GM23248 (cell line): ENCODE data around the gene BMP2K. TPM values are rescaled to one million over a fixed set of nuclear protein-coding genes. Genes with fewer than 3 reads are reported as not detected.

Experiments used
- DNase-seq: peaks from one replicate; pipeline ENCODE4 v3.0.0-alpha.2; 2015
- H2AFZ ChIP-seq: fragments of 200-600 bp; sonication (generic); 2 replicates; pipeline ENCODE4 v1.6.1; 2016; ENCODE audit warnings: antibody characterized with exemption
- H3F3A ChIP-seq: fragments of 200-600 bp; sonication (generic); 2 replicates; pipeline ENCODE4 v1.6.1; 2016; ENCODE audit warnings: mild to moderate bottlenecking, antibody characterized with exemption, mixed run types; ENCODE audit not compliant: insufficient read depth
- H3K27ac ChIP-seq: fragments of 200-600 bp; sonication (generic); 2 replicates; pipeline ENCODE4 v1.5.1; 2016; ENCODE audit warnings: mild to moderate bottlenecking
- H3K27me3 ChIP-seq: fragments of 200-600 bp; sonication (generic); replicated peaks from 2 replicates; pipeline ENCODE4 v1.6.1; 2016; ENCODE audit warnings: mild to moderate bottlenecking; ENCODE audit not compliant: insufficient read depth
- H3K36me3 ChIP-seq: fragments of 200-600 bp; sonication (generic); 2 replicates; pipeline ENCODE4 v1.6.1; 2016; ENCODE audit warnings: low read depth, mild to moderate bottlenecking
- H3K4me1 ChIP-seq: fragments of 200-600 bp; sonication (generic); 2 replicates; pipeline ENCODE4 v1.6.1; 2016; ENCODE audit warnings: mild to moderate bottlenecking; ENCODE audit not compliant: insufficient read depth
- H3K4me2 ChIP-seq: fragments of 200-600 bp; sonication (generic); one replicate; pipeline ENCODE4 v1.6.1; 2016; ENCODE audit warnings: mild to moderate bottlenecking; ENCODE audit not compliant: unreplicated experiment
- H3K4me3 ChIP-seq: fragments of 200-600 bp; sonication (generic); 2 replicates; pipeline ENCODE4 v1.5.1; 2016; ENCODE audit warnings: mild to moderate bottlenecking
- H3K79me2 ChIP-seq: fragments of 200-600 bp; sonication (generic); 2 replicates; pipeline ENCODE4 v1.6.1; 2016; ENCODE audit warnings: mild to moderate bottlenecking; ENCODE audit not compliant: insufficient read depth
- H3K9ac ChIP-seq: fragments of 200-600 bp; sonication (generic); 2 replicates; pipeline ENCODE4 v1.6.1; 2016; ENCODE audit warnings: mild to moderate bottlenecking
- H3K9me2 ChIP-seq: fragments of 200-600 bp; sonication (generic); 2 replicates; pipeline ENCODE4 v1.6.1; 2016; ENCODE audit warnings: mixed run types, mild to moderate bottlenecking, moderate library complexity; ENCODE audit not compliant: insufficient read depth
- H3K9me3 ChIP-seq: fragments of 200-600 bp; sonication (generic); one replicate; pipeline ENCODE4 v1.6.1; 2017; ENCODE audit warnings: low read depth
- H4K20me1 ChIP-seq: fragments of 200-600 bp; sonication (generic); 2 replicates; pipeline ENCODE4 v1.6.0; 2016; ENCODE audit not compliant: insufficient read depth
- EZH2 ChIP-seq: fragments of 200-600 bp; sonication (generic); IDR thresholded peaks from 2 replicates; pipeline ENCODE4 v1.6.1; 2018; ENCODE audit warnings: antibody characterized with exemption, mild to moderate bottlenecking; ENCODE audit not compliant: insufficient read depth, poor library complexity, severe bottlenecking
- EZH2phosphoT487 ChIP-seq: fragments of 200-600 bp; sonication (generic); IDR thresholded peaks from 2 replicates; pipeline ENCODE4 v1.6.1; 2018; ENCODE audit warnings: antibody characterized with exemption, moderate library complexity, mild to moderate bottlenecking, low read depth; ENCODE audit not compliant: insufficient read depth
- WGBS, 2 experiments: methylation state at CpG; one replicate each; pipeline ENCODE4 v1.1.6; 2015 to 2017; ENCODE audit warnings: low lambda C conversion rate in 2 of 2, low coverage in 1 of 2; ENCODE audit errors: missing lambda C conversion rate in 2 of 2; 5-methylcytosine and 5-hydroxymethylcytosine counted together
- in situ Hi-C: fragments of 300-500 bp; cut with MboI; formaldehyde crosslinking; loops from 2 replicates; pipeline ENCODE4 v1.15.0; 2020
- polyA plus RNA-seq: library from polyadenylated mRNA; unstranded; fragments of >200 nt; fragmentation: Nextera tagmentation; extraction: Ambion mirVana; gene quantifications from 2 replicates; pipeline ENCODE4 v1.2.1, GENCODE V29; 2016
- total RNA-seq: library from RNA; depleted of rRNA; stranded (reverse); fragments of >200 nt; shearing (Covaris generic); gene quantifications from 2 replicates; pipeline ENCODE4 v1.2.3, GENCODE V29; 2014

BMP2K gene
- total and polyA plus RNA-seq, 2 experiments from 2014 or later: 11.0 to 53.0 TPM

- Histone ChIP-seq H3K9ac (no peak overlapping the region), H3K9me3 (no peaks in the 10 kb centered on the region), H3K9me2 (no peaks in the 10 kb centered on the region), H2AFZ (no peak overlapping the region), H3K36me3 (no peaks in the 10 kb centered on the region), H3F3A (peaks cover 9% of the 10 kb centered on the region; the same call in 1 of the 2 replicates), H3K27ac (no peak overlapping the region), H3K4me3 (no peak overlapping the region), H3K4me1 (peaks cover 29% of the 10 kb centered on the region), H3K4me2 (no peak overlapping the region), H4K20me1 (no peaks in the 10 kb centered on the region), H3K79me2 (no peaks in the 10 kb centered on the region), H3K27me3 (no peaks in the 10 kb centered on the region)
- DNase-seq: peak; percentile 38
- in situ Hi-C loops: no loop called here
- 81 to 83% methylated on average over 12 of the region's 12 CpGs for WGBS, 2 experiments
- TF ChIP-seq EZH2 (no peak), EZH2phosphoT487 (no peak)
These were observed 7.5 kb upstream of the BMP2K start for GRCh38 chr4:78768452-78769180.

- Histone ChIP-seq H3K4me3 (no peak overlapping the region), H3K9me3 (no peaks in the 10 kb centered on the region), H4K20me1 (no peaks in the 10 kb centered on the region), H3K36me3 (no peaks in the 10 kb centered on the region), H3K9me2 (no peaks in the 10 kb centered on the region), H2AFZ (no peak overlapping the region), H3K27ac (no peak overlapping the region), H3F3A (peaks cover 9% of the 10 kb centered on the region; the same call in 1 of the 2 replicates), H3K79me2 (no peaks in the 10 kb centered on the region), H3K4me1 (peaks cover 24% of the 10 kb centered on the region), H3K27me3 (no peaks in the 10 kb centered on the region), H3K4me2 (peak overlapping the region; percentile 20), H3K9ac (no peak overlapping the region)
- whole genome bisulfite sequencing, 2 experiments: 80 to 88% methylated on average over 3 of the region's 3 CpGs
- no peak for DNase-seq
- in situ Hi-C loops: loop anchor here (10.0 kb wide), 1 partner anchor 115 kb away; no protein-coding TSS in a partner anchor
- TF ChIP-seq EZH2 (no peak), EZH2phosphoT487 (no peak)
These were observed 6.0 kb upstream of the BMP2K start for GRCh38 chr4:78770091-78770642.

GRCh38 chr4:78772526-78773091, 3.5 kb upstream of the BMP2K start:
- in situ Hi-C loops: loop anchor here (10.0 kb wide), 1 partner anchor 118 kb away; no protein-coding TSS in a partner anchor
- H3K9me2 ChIP-seq: no peaks in the 10 kb centered on the region
- H3K4me3 ChIP-seq: no peak overlapping the region
- H3K36me3 ChIP-seq: no peaks in the 10 kb centered on the region
- no peaks in the 10 kb centered on the region for H3K27me3 ChIP-seq
- WGBS, 2 experiments: 80 to 88% methylated on average over 4 of the region's 4 CpGs
- no peaks in the 10 kb centered on the region for H3F3A ChIP-seq
- H3K9me3 ChIP-seq: no peaks in the 10 kb centered on the region
- H2AFZ ChIP-seq: no peak overlapping the region
- peaks cover 10% of the 10 kb centered on the region for H3K79me2 ChIP-seq
- no peak for DNase-seq
- TF ChIP-seq EZH2 (no peak), EZH2phosphoT487 (no peak)
- H3K27ac ChIP-seq: no peak overlapping the region
- no peaks in the 10 kb centered on the region for H4K20me1 ChIP-seq
- no peak overlapping the region for H3K9ac ChIP-seq
- no peak overlapping the region for H3K4me2 ChIP-seq
- H3K4me1 ChIP-seq: peaks cover 13% of the 10 kb centered on the region

- Histone ChIP-seq H3K27ac (no peak overlapping the region), H3K36me3 (no peaks in the 10 kb centered on the region), H3K4me1 (peaks cover 30% of the 10 kb centered on the region), H3K4me3 (no peak overlapping the region), H3K79me2 (peaks cover 29% of the 10 kb centered on the region), H3K9me3 (no peaks in the 10 kb centered on the region), H3F3A (0 out of 2 replicates have a peak, but pooled peaks cover 5% of the 10 kb centered on the region), H3K27me3 (no peaks in the 10 kb centered on the region), H3K4me2 (peak overlapping the region; percentile 82), H2AFZ (peak overlapping the region; percentile 87), H4K20me1 (no peaks in the 10 kb centered on the region; the same call in 1 of the 2 replicates), H3K9ac (peak overlapping the region; percentile 95), H3K9me2 (no peaks in the 10 kb centered on the region)
- in situ Hi-C loops: loop anchor here (10.0 kb wide), 1 partner anchor 120 kb away; no protein-coding TSS in a partner anchor
- DNase-seq: no peak
- TF ChIP-seq EZH2phosphoT487: no peak
- no peak for TF ChIP-seq EZH2
- 51 to 53% methylated on average over 3 of the region's 3 CpGs for WGBS, 2 experiments
These were observed 1.7 kb upstream of the BMP2K start for GRCh38 chr4:78774417-78774816.
